ENCODE results near the gene IRF4.

IRF4 gene

GRCh38 chr6:378090-378957 is 13.2 kb upstream of the IRF4 start:
- FAIRE-seq: no peak
- no peak for DNase-seq (ENCODE audit: insufficient read length, low spot score)
- TF ChIP-seq POLR2A (IDR thresholded peaks at IDR 0.05; ENCODE audit: low read depth, low read length): no peak

DNA sequence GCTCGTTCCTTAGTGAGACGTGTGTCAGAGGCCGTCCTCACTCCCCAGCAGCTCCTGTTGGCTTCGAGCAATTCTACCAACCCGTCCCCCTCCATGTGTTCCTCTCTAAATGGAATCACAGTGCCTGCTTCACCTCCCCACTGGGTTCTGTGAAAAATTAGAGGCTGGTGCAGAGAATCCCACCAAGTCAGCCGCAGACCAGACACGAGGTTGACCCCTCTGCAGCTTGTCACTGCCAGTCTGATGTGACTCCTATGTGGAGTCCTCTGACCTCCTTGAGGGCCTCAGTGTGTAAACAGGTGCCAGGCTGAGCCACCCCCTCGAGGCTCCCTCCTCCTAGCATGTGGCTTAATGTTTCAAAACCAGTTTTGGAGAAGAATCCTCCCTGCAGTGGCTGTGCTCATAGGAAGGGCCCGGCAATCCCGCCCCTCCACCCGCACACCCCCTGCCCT is 12.6 kb upstream of the IRF4 start:
- TF ChIP-seq POLR2A (IDR thresholded peaks at IDR 0.05; ENCODE audit: low read depth, low read length): no peak
- FAIRE-seq (no peak), DNase-seq (ENCODE audit: insufficient read length, low spot score) (no peak)

GRCh38 chr6:379410-380181 is 12.0 kb upstream of the IRF4 start:
- DNase-seq (ENCODE audit: insufficient read length, low spot score) (no peak), FAIRE-seq (no peak)
- TF ChIP-seq POLR2A (IDR thresholded peaks at IDR 0.05; ENCODE audit: low read depth, low read length): no peak

DNA sequence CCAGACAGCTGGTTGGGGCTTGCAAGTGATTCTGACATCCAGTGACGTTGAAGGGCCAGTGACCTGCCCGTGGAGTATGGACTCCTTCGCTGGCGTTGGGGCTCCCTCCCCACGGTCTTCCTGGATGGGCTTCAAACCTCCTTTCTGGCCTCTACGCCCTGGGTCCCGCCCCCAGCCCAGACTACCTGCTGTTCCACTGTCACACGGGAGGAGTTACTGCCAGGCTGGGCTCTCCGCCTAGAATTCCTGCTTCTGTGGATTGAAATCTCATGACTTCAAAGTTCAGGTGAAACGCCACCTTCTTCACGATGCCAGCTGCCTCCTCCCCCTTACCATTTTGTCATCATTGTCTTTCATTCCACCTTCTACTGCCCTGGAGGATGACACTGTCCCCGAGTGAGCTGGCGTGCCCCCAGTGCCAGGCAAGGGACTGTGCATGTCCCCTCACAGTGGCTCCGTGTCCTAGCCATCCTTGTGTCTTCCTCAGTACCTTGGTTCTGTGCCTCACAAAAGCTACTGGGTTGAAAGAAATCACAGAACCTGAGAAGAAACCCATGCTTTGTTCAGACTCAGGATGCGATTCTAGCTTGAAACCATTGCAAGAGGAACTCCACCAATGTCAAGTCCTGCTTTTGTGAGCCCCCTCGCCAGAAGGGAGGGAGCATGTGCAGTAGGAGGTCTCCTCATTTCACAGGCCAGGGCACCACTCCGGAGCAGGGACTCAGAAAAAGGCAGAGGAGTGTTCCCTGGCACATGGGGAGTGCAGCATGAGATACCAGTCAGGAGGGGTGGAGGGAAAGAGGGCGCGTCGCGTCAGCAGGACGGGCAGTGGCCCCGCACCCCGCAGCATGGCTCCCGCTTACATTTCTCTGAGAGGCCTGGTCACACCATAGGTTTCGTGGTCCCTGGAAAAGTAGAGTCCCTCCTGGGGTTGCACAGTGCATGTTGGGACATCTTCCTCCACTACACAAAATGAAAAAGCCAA is 11.0 kb upstream of the IRF4 start:
- TF ChIP-seq POLR2A (IDR thresholded peaks at IDR 0.05; ENCODE audit: low read depth, low read length): no peak
- FAIRE-seq (no peak), DNase-seq (ENCODE audit: insufficient read length, low spot score) (no peak)

GRCh38 chr6:381742-382461 is 9.7 kb upstream of the IRF4 start:
- no peak for TF ChIP-seq POLR2A (IDR thresholded peaks at IDR 0.05; ENCODE audit: low read depth, low read length)
- DNase-seq (ENCODE audit: insufficient read length, low spot score) (no peak), FAIRE-seq (no peak)

- TF ChIP-seq POLR2A (IDR thresholded peaks at IDR 0.05; ENCODE audit: low read depth, low read length): no peak
- FAIRE-seq: no peak
- no peak for DNase-seq (ENCODE audit: insufficient read length, low spot score)
These were observed 8.4 kb upstream of the IRF4 start for GRCh38 chr6:382883-383810.

DNA sequence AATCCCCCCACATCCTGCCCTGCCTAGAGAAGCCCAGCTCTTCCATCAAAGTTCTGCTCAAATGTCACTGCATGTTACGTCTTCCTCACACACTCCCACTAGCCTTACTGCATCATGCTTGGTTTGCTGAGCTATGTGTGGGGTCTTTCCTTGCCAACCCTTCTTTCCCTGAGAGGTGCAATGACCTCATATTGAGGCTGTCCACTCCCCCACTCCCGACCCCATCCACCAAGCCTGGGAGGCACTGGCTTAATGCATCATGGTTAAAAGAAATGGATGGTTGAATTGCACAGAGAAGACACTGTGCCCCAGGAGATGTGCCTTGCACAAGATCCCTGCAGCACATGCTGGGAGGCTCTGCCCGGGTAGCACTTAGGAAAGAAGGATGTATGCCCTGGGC is 7.7 kb upstream of the IRF4 start:
- no peak for FAIRE-seq
- no peak for TF ChIP-seq POLR2A (IDR thresholded peaks at IDR 0.05; ENCODE audit: low read depth, low read length)

DNA sequence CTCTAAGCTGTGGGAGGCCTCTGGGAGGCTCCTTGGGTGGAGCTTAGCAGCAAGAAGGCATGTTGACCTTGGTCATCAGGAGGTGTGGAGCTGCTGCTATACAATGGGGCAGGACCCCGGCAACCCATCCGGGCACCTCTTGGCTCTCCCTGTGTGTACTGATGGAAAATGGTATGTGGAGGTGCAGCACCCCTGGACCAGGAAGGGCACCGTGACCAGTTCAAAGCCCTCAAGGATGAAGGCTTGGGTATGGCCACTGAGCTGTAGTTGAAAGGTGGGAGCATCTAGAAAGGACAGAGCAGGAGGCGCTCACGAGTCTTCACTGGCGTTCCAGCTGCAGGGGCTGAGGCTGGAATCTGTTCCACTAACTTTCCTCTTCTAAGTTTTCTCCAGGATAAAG is 6.7 kb upstream of the IRF4 start:
- no peak for TF ChIP-seq POLR2A (IDR thresholded peaks at IDR 0.05; ENCODE audit: low read depth, low read length)
- FAIRE-seq (no peak), DNase-seq (ENCODE audit: insufficient read length, low spot score) (no peak)

More for the DNA sequence above, 7.7 kb upstream of the IRF4 start:
- DNase-seq (ENCODE audit: insufficient read length, low spot score): no peak

DNA sequence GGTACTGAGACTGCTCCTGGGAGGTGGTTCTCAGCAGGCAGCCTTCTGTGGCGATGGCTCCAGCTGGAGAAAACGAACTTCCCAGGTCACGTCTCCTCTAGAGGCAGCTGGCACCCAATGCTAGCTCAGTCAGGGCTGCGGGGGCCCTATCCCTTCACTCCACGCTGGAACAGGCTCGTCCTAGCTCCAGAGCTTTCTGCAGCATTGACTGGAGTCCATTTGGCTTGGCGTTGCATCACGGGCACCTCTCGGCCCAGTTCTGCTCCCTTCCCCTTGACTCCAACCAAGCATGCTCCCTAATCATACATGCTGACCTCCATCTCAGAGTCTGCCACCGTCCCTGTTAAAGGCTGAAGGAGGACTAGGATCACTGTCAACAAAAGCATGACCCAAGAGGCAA is 5.9 kb upstream of the IRF4 start:
- FAIRE-seq (no peak), DNase-seq (ENCODE audit: insufficient read length, low spot score) (no peak)

GRCh38 chr6:386688-387266 is 4.8 kb upstream of the IRF4 start:
- no peak for TF ChIP-seq POLR2A (IDR thresholded peaks at IDR 0.05; ENCODE audit: low read depth, low read length)
- FAIRE-seq (no peak), DNase-seq (ENCODE audit: insufficient read length, low spot score) (no peak)

More for the DNA sequence above, 5.9 kb upstream of the IRF4 start:
- TF ChIP-seq POLR2A (IDR thresholded peaks at IDR 0.05; ENCODE audit: low read depth, low read length): no peak

DNA sequence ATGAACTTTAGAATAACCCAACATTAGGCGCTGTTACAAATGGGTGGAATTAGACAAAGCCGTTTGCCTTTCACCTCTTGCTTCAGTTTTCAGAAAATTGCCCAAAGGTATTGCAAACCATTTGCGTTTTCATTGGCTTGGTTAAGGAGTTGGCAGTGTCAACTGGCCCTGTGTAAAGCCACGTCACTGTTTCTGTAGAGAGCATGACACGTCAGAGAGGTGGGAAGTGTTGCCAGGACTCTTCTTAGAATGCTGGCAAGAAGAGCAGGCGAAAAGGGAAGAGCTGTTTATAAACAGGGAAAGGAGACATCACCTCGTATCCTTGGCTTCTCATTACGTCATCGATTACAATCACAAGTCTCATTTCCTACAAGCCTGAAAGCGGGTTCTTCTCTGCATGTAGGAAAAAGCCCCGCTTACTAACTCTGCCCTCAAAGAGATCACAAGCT is 4.2 kb upstream of the IRF4 start:
- no peak for TF ChIP-seq POLR2A (IDR thresholded peaks at IDR 0.05; ENCODE audit: low read depth, low read length)
- no peak for FAIRE-seq
- no peak for DNase-seq (ENCODE audit: insufficient read length, low spot score)
